Esophagus muscularis mucosa (tissue), 4 donors: ENCODE results near the gene HOMER2. TPM values are rescaled to one million over a fixed set of nuclear protein-coding genes. Genes with fewer than 3 reads are reported as not detected.

Experiments used
- DNase-seq: peaks from one replicate; pipeline ENCODE4 v3.0.0-alpha.2; 2017; ENCODE audit errors: extremely low spot score
- H3K27ac ChIP-seq, 4 donors: fragments of 200-600 bp; sonication (generic); replicated peaks in 1 of 4; 1 replicate in 3 of 4; 2 replicates in 1 of 4; pipeline ENCODE4 v1.5.1; 2016 to 2019; ENCODE audit warnings: mild to moderate bottlenecking in 1 of 4
- H3K27me3 ChIP-seq, 4 donors: fragments of 200-600 bp; sonication (generic); one replicate each; pipeline versions ENCODE4 v1.5.1 to v1.6.0; 2016 to 2019
- H3K36me3 ChIP-seq, 4 donors: fragments of 200-600 bp; sonication (generic); one replicate each; pipeline ENCODE4 v1.5.1; 2016 to 2019
- H3K4me1 ChIP-seq, 4 donors: fragments of 200-600 bp; sonication (generic); one replicate each; pipeline ENCODE4 v1.5.1; 2016 to 2019
- H3K4me3 ChIP-seq, 4 donors: fragments of 200-600 bp; sonication (generic); 1 replicate in 2 of 4; 2 replicates in 2 of 4; pipeline ENCODE4 v1.5.1; 2016 to 2019; ENCODE audit warnings: mild to moderate bottlenecking in 4 of 4, moderate library complexity in 1 of 4
- H3K9me3 ChIP-seq, 4 donors: fragments of 200-600 bp; sonication (generic); 1 replicate in 3 of 4; 2 replicates in 1 of 4; pipeline ENCODE4 v1.5.1; 2016 to 2019
- EP300 ChIP-seq: sonication (generic); formaldehyde crosslinking; IDR thresholded peaks from one replicate; pipeline ENCODE4 v1.6.1; 2017; ENCODE audit warnings: antibody characterized with exemption
- POLR2A ChIP-seq: fragments of 450-650 bp; IDR thresholded peaks from one replicate; pipeline ENCODE4 v1.6.1; 2017; ENCODE audit warnings: antibody characterized with exemption, moderate library complexity, mild to moderate bottlenecking, low read depth
- POLR2AphosphoS5 ChIP-seq, 2 donors: sonication (generic); formaldehyde crosslinking; IDR thresholded peaks; one replicate each; pipeline ENCODE4 v1.6.1; 2017; ENCODE audit warnings: antibody characterized with exemption in 2 of 2
- WGBS: methylation state at CpG from one replicate; pipeline ENCODE4 v1.1.5; 2018; 5-methylcytosine and 5-hydroxymethylcytosine counted together
- intact Hi-C: fragments of 100-400 bp; cut with DNase I; formaldehyde crosslinking; loops from one replicate; pipeline ENCODE4 v1.15.1; 2023
- total RNA-seq, 4 donors: library from RNA; depleted of rRNA; stranded (reverse); fragments of >200 nt; gene quantifications; one replicate each; pipeline versions ENCODE4 v1.1.0 to v1.2.1, GENCODE V29; 2016
- TF ChIP-seq, protein P1 (sequence below), 3 experiments: fragments of 200-600 bp in 2 of 3; fragments of 450-650 bp in 1 of 3; sonication (generic) in 2 of 3; IDR thresholded peaks; one replicate each; pipeline ENCODE4 v1.5.1; 2017 to 2019; ENCODE audit warnings: antibody characterized with exemption in 3 of 3, mild to moderate bottlenecking in 2 of 3, moderate library complexity in 1 of 3

Gene HOMER2
- total RNA-seq, 4 donors from 2014 or later: 13.3 to 54.8 (median 25.8) TPM

DNA sequence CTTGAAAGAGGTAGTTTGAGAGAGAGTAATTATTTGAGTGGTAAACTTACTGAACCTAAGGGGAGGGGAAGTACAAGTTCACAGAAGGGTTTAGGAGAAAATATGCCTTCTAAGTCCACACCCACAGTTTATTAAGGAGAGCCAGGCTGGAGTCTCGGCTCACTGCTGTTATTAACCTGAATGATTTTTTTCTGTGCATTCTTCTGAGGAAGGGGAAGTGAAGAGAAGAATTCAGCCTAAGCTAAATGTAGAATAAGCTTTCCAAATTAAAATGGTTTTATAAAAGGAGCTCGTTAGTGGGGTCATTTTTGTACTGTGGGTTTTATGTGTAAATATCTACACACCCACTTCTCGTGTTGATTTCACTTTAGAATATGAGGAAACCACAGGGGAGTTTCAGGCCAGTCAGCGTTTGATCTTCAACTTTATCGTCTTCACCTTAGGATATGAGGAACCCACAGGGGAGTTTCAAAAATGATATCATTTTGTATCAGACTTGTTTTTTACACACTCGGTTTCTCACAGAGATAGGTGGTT is 141.6 kb downstream of the HOMER2 start:
- TF ChIP-seq POLR2A (no peak), EP300 (no peak), POLR2AphosphoS5 (IDR thresholded peaks at IDR 0.05) (no peak)
- TF ChIP-seq, protein P1, sequence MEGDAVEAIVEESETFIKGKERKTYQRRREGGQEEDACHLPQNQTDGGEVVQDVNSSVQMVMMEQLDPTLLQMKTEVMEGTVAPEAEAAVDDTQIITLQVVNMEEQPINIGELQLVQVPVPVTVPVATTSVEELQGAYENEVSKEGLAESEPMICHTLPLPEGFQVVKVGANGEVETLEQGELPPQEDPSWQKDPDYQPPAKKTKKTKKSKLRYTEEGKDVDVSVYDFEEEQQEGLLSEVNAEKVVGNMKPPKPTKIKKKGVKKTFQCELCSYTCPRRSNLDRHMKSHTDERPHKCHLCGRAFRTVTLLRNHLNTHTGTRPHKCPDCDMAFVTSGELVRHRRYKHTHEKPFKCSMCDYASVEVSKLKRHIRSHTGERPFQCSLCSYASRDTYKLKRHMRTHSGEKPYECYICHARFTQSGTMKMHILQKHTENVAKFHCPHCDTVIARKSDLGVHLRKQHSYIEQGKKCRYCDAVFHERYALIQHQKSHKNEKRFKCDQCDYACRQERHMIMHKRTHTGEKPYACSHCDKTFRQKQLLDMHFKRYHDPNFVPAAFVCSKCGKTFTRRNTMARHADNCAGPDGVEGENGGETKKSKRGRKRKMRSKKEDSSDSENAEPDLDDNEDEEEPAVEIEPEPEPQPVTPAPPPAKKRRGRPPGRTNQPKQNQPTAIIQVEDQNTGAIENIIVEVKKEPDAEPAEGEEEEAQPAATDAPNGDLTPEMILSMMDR (IDR thresholded peaks at IDR 0.05): no peak
- peaks cover 9 to 30% (median 24%) of the 10 kb centered on the region in 4 donors for H3K36me3 ChIP-seq
- peak overlapping the region; percentile 99 to 100 (median 100) for H3K27ac ChIP-seq
- peaks cover 19 to 36% (median 31%) of the 10 kb centered on the region in 4 donors for H3K4me1 ChIP-seq
- DNase-seq: no peak
- no peaks in the 10 kb centered on the region for H3K27me3 ChIP-seq
- H3K4me3 ChIP-seq: peak overlapping the region; percentile 84 to 98 (median 94)
- intact Hi-C loops: no loop called here
- H3K9me3 ChIP-seq: no peaks in the 10 kb centered on the region
- 2% methylated on average over 6 of the region's 6 CpGs for WGBS

GRCh38 chr15:82810061-82810889 is 142.2 kb downstream of the HOMER2 start:
- Histone ChIP-seq H3K4me1 (peaks cover 19 to 36% (median 31%) of the 10 kb centered on the region in 4 donors), H3K36me3 (peaks cover 9 to 23% (median 19%) of the 10 kb centered on the region in 4 donors), H3K9me3 (no peaks in the 10 kb centered on the region), H3K27ac (peak overlapping the region; percentile 99 to 100 (median 100)), H3K27me3 (no peaks in the 10 kb centered on the region), H3K4me3 (peak overlapping the region; percentile 84 to 98 (median 94))
- WGBS: under 1% methylated on average over 15 of the region's 81 CpGs
- TF ChIP-seq, protein P1 (IDR thresholded peaks at IDR 0.05): no peak
- TF ChIP-seq POLR2A: no peak
- TF ChIP-seq POLR2AphosphoS5 (IDR thresholded peaks at IDR 0.05): peak in 1 of 2 donors; percentile 19
- TF ChIP-seq EP300: no peak
- intact Hi-C loops: no loop called here
- DNase-seq: no peak

DNA sequence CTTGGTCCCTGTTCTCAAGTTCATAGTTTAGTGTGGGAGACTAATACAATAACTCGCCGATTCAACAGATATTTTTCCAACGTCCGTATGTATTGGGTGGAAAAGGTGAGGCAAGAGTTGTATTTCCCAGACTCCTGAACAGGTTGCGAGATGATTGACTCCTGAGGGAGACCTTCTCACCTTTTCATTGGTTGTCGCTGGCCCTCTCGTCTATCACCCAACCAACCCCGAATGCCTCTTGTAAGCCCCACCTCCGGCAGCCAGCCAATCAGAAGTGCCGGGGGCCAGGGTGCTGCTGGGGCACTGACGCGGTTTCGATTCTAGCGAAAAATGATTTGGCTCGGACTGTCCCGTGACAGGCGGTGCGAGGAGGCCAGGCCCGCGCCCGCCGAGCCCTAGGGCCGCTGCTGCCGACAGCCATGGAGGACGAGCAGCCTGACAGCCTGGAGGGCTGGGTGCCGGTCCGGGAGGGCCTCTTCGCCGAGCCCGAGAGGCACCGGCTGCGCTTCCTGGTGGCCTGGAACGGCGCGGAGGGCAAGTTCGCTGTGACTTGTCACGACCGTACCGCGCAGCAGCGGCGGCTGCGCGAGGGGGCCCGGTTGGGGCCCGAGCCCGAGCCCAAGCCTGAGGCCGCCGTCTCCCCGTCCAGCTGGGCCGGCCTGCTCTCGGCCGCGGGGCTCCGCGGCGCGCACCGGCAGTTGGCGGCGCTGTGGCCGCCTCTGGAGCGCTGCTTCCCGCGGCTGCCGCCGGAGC is 143.0 kb downstream of the HOMER2 start, which contains the start of gene WHAMM:
Gene WHAMM, plus strand, starts transcription at position 321 of the 753 bp plus-strand sequence. Its CDS starts 99 bp downstream, at position 420.
- peak within 1 kb of the TSS; percentile 84 to 98 (median 94) for H3K4me3 ChIP-seq
- peak; percentile 98 to 99 for TF ChIP-seq POLR2AphosphoS5 (IDR thresholded peaks at IDR 0.05)
- no peak for TF ChIP-seq EP300
- peak; percentile 95 for TF ChIP-seq POLR2A
- TF ChIP-seq, protein P1 (IDR thresholded peaks at IDR 0.05): no peak
- peaks cover 19 to 36% (median 31%) of the 10 kb centered on the region in 4 donors for H3K4me1 ChIP-seq
- no peaks in the 10 kb centered on the region for H3K9me3 ChIP-seq
- WGBS: 0% methylated on average over 10 of the region's 67 CpGs
- peak; percentile 100 for DNase-seq
- intact Hi-C loops: loop anchor here (2.0 kb wide), 1 partner anchor 59 kb away; no protein-coding TSS in a partner anchor
- peak within 1 kb of the TSS; percentile 99 to 100 (median 100) for H3K27ac ChIP-seq
- H3K36me3 ChIP-seq: peaks cover 8 to 16% (median 12%) of the 10 kb centered on the region in 4 donors
- H3K27me3 ChIP-seq: no peaks in the 10 kb centered on the region

DNA sequence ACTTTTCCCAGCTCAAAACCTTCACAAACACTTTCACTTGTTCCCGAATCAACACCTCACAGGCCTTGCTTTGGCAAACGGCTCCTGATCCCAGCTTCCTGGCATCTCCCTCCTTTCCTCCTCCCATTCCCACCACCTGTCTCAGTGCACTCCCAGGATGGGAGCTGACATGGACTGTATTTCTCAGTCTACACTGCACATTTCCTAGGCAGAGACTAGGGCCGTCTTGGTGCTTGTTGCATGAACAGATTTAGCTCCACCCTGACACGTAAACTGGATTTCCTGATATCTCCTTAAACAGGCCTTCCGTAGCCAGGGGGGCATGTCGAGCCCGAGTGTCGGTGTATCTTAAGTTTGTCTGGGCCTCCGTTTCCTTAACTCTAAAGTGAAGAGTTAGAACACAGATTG is 143.9 kb downstream of the HOMER2 start:
- H3K4me1 ChIP-seq: peaks cover 19 to 34% (median 31%) of the 10 kb centered on the region in 4 donors
- H3K27ac ChIP-seq: peak overlapping the region; percentile 99 to 100 (median 100)
- H3K9me3 ChIP-seq: no peaks in the 10 kb centered on the region
- intact Hi-C loops: loop anchor here (2.0 kb wide), 1 partner anchor 58 kb away; no protein-coding TSS in a partner anchor
- WGBS: 81% methylated on average over 9 of the region's 9 CpGs
- H3K36me3 ChIP-seq: peaks cover 0 to 8% (median 4%) of the 10 kb centered on the region in 4 donors
- H3K27me3 ChIP-seq: no peaks in the 10 kb centered on the region
- peak overlapping the region in 2 of 4 donors; percentile 90 to 98 for H3K4me3 ChIP-seq
- TF ChIP-seq EP300: no peak
- TF ChIP-seq POLR2AphosphoS5 (IDR thresholded peaks at IDR 0.05): no peak
- TF ChIP-seq, protein P1 (IDR thresholded peaks at IDR 0.05): no peak
- no peak for TF ChIP-seq POLR2A
- no peak for DNase-seq
